Central memory CD8-positive, alpha-beta T cell (primary cell): ENCODE data around the gene WDR72.
"Not testable (repeated sequence)": the region's sequence is repeated elsewhere in the genome, so short reads cannot be mapped to it uniquely, and the experiment has no call there.

Experiments used
- ATAC-seq: fragments of 150-1000 bp; cut with Tn5 transposase; replicated peaks from 2 replicates; pipeline ENCODE4 v1.10.0; 2022; ENCODE audit warnings: mild to moderate bottlenecking, moderate FRiP score, moderate number of reproducible peaks; ENCODE audit not compliant: poor library complexity, severe bottlenecking; ENCODE audit errors: extremely low read depth
- DNase-seq, 2 donors: peaks; one replicate each; pipeline ENCODE4 v3.0.0; 2021; ENCODE audit warnings: low spot score in 2 of 2
- H3K27ac Mint-ChIP-seq: one replicate; pipeline ENCODE4 v1.8.0; 2022; ENCODE audit warnings: low read depth, mild to moderate bottlenecking, moderate library complexity, mixed read lengths
- H3K27me3 Mint-ChIP-seq: one replicate; pipeline ENCODE4 v1.8.0; 2022; ENCODE audit warnings: mixed read lengths
- H3K36me3 Mint-ChIP-seq: one replicate; pipeline ENCODE4 v1.8.0; 2022; ENCODE audit warnings: mild to moderate bottlenecking, moderate library complexity, mixed read lengths; ENCODE audit not compliant: insufficient read depth
- H3K4me1 Mint-ChIP-seq: one replicate; pipeline ENCODE4 v1.8.0; 2022; ENCODE audit warnings: mixed read lengths
- H3K4me3 Mint-ChIP-seq: one replicate; pipeline ENCODE4 v1.8.0; 2022; ENCODE audit warnings: mild to moderate bottlenecking, moderate library complexity, mixed read lengths
- H3K9me3 Mint-ChIP-seq: one replicate; pipeline ENCODE4 v1.8.0; 2022; ENCODE audit warnings: mixed read lengths

The WDR72 gene

GRCh38 chr15:53759411-53759931 is at the start of gene WDR72:
Gene WDR72 (minus strand): TSS chr15:53759663. CDS start chr15:53733149, 26,514 bp downstream.
- Mint-ChIP-seq H3K27ac (no peak within 1 kb of the TSS), H3K27me3 (peaks cover 27% of the 10 kb centered on the region), H3K36me3 (peaks cover 2% of the 10 kb centered on the region), H3K4me3 (no peak within 1 kb of the TSS), H3K9me3 (peaks cover 5% of the 10 kb centered on the region), H3K4me1 (no peaks in the 10 kb centered on the region)
- DNase-seq (no peak), ATAC-seq (no peak)

GRCh38 chr15:53808058-53808706 is 48.7 kb upstream of the WDR72 start:
- no peak overlapping the region for H3K27ac Mint-ChIP-seq
- H3K36me3 Mint-ChIP-seq = no peaks in the 10 kb centered on the region
- H3K27me3 Mint-ChIP-seq = no peaks in the 10 kb centered on the region
- no peak overlapping the region for H3K4me3 Mint-ChIP-seq
- peaks cover 6% of the 10 kb centered on the region for H3K9me3 Mint-ChIP-seq
- DNase-seq = no peak
- ATAC-seq = no peak
- no peaks in the 10 kb centered on the region for H3K4me1 Mint-ChIP-seq

- DNase-seq = no peak
- Mint-ChIP-seq H3K27ac (no peak overlapping the region), H3K27me3 (no peaks in the 10 kb centered on the region), H3K4me3 (no peak overlapping the region), H3K9me3 (peaks cover 6% of the 10 kb centered on the region), H3K36me3 (no peaks in the 10 kb centered on the region), H3K4me1 (no peaks in the 10 kb centered on the region)
- no peak for ATAC-seq
These were observed 48.0 kb upstream of the WDR72 start for GRCh38 chr15:53807501-53807900.

- Mint-ChIP-seq H3K4me1 (no peaks in the 10 kb centered on the region), H3K27ac (no peak overlapping the region), H3K27me3 (no peaks in the 10 kb centered on the region), H3K36me3 (peaks cover 1% of the 10 kb centered on the region), H3K4me3 (no peak overlapping the region), H3K9me3 (no peaks in the 10 kb centered on the region)
- DNase-seq = no peak
- no peak for ATAC-seq
These were observed 43.2 kb upstream of the WDR72 start for GRCh38 chr15:53802672-53803071.

- no peak for ATAC-seq
- H3K36me3 Mint-ChIP-seq = peaks cover 1% of the 10 kb centered on the region
- peaks cover 12% of the 10 kb centered on the region for H3K9me3 Mint-ChIP-seq
- no peak for DNase-seq
- no peak overlapping the region for H3K4me3 Mint-ChIP-seq
- H3K27me3 Mint-ChIP-seq = no peaks in the 10 kb centered on the region
- H3K4me1 Mint-ChIP-seq = no peaks in the 10 kb centered on the region
- no peak overlapping the region for H3K27ac Mint-ChIP-seq
These were observed 32.1 kb upstream of the WDR72 start for GRCh38 chr15:53791581-53791980.

GRCh38 chr15:53789654-53790375 is 30.4 kb upstream of the WDR72 start:
- no peak for DNase-seq
- no peak for ATAC-seq
- H3K4me3 Mint-ChIP-seq = no peak overlapping the region
- no peaks in the 10 kb centered on the region for H3K4me1 Mint-ChIP-seq
- H3K27me3 Mint-ChIP-seq = no peaks in the 10 kb centered on the region
- no peak overlapping the region for H3K27ac Mint-ChIP-seq
- H3K9me3 Mint-ChIP-seq = peaks cover 12% of the 10 kb centered on the region
- H3K36me3 Mint-ChIP-seq = peaks cover 1% of the 10 kb centered on the region

- Mint-ChIP-seq H3K9me3 (peaks cover 13% of the 10 kb centered on the region), H3K27ac (no peak overlapping the region)
These were observed 26.9 kb upstream of the WDR72 start for GRCh38 chr15:53786401-53786800.

GRCh38 chr15:53785241-53785640 is 25.8 kb upstream of the WDR72 start:
- H3K27ac Mint-ChIP-seq, H3K36me3 Mint-ChIP-seq, H3K4me3 Mint-ChIP-seq, ATAC-seq, H3K27me3 Mint-ChIP-seq, DNase-seq, H3K4me1 Mint-ChIP-seq: not testable (repeated sequence)
- peaks cover 18% of the 10 kb centered on the region for H3K9me3 Mint-ChIP-seq

More at GRCh38 chr15:53786401-53786800, 26.9 kb upstream of the WDR72 start:
- Mint-ChIP-seq H3K4me3 (no peak overlapping the region), H3K36me3 (peaks cover 1% of the 10 kb centered on the region), H3K27me3 (no peaks in the 10 kb centered on the region), H3K4me1 (no peaks in the 10 kb centered on the region)
- ATAC-seq (no peak), DNase-seq (no peak)

- ATAC-seq (no peak), DNase-seq (no peak)
- Mint-ChIP-seq H3K36me3 (peaks cover 2% of the 10 kb centered on the region), H3K4me3 (no peak overlapping the region), H3K27me3 (peaks cover 26% of the 10 kb centered on the region), H3K4me1 (no peaks in the 10 kb centered on the region), H3K9me3 (peaks cover 5% of the 10 kb centered on the region), H3K27ac (no peak overlapping the region)
These were observed 3.5 kb upstream of the WDR72 start for GRCh38 chr15:53762916-53763315.

- Mint-ChIP-seq H3K27me3 (peaks cover 27% of the 10 kb centered on the region), H3K9me3 (peaks cover 5% of the 10 kb centered on the region)
These were observed 1.1 kb downstream of the WDR72 start for GRCh38 chr15:53758412-53758811.

GRCh38 chr15:53757906-53758305 is 1.6 kb downstream of the WDR72 start:
- H3K4me1 Mint-ChIP-seq = no peaks in the 10 kb centered on the region
- H3K9me3 Mint-ChIP-seq = peaks cover 5% of the 10 kb centered on the region
- peaks cover 27% of the 10 kb centered on the region for H3K27me3 Mint-ChIP-seq
- peaks cover 2% of the 10 kb centered on the region for H3K36me3 Mint-ChIP-seq
- H3K27ac Mint-ChIP-seq = no peak overlapping the region
- DNase-seq = no peak
- ATAC-seq = no peak
- no peak overlapping the region for H3K4me3 Mint-ChIP-seq

More at GRCh38 chr15:53758412-53758811, 1.1 kb downstream of the WDR72 start:
- no peak for ATAC-seq
- Mint-ChIP-seq H3K4me1 (no peaks in the 10 kb centered on the region), H3K27ac (no peak overlapping the region), H3K36me3 (peaks cover 2% of the 10 kb centered on the region), H3K4me3 (no peak overlapping the region)
- DNase-seq = no peak

- DNase-seq (no peak), ATAC-seq (no peak)
- Mint-ChIP-seq H3K27me3 (peaks cover 10% of the 10 kb centered on the region), H3K4me3 (no peak overlapping the region), H3K4me1 (no peaks in the 10 kb centered on the region), H3K27ac (no peak overlapping the region), H3K9me3 (no peaks in the 10 kb centered on the region), H3K36me3 (no peaks in the 10 kb centered on the region)
These were observed 5.7 kb downstream of the WDR72 start for GRCh38 chr15:53753813-53754212.

- Mint-ChIP-seq H3K36me3 (no peaks in the 10 kb centered on the region), H3K27me3 (no peaks in the 10 kb centered on the region), H3K4me1 (no peaks in the 10 kb centered on the region), H3K9me3 (no peaks in the 10 kb centered on the region), H3K27ac (no peak overlapping the region), H3K4me3 (no peak overlapping the region)
- ATAC-seq = no peak
- no peak for DNase-seq
These were observed 7.1 kb downstream of the WDR72 start for GRCh38 chr15:53752406-53752805.
